ENCODE results near the gene EDRF1.
A peak's percentile ranks its signal among the peaks of the same experiment; 100 is the strongest.
"Not testable (repeated sequence)": the region's sequence is repeated elsewhere in the genome, so short reads cannot be mapped to it uniquely, and the experiment has no call there.

Gene EDRF1

DNA sequence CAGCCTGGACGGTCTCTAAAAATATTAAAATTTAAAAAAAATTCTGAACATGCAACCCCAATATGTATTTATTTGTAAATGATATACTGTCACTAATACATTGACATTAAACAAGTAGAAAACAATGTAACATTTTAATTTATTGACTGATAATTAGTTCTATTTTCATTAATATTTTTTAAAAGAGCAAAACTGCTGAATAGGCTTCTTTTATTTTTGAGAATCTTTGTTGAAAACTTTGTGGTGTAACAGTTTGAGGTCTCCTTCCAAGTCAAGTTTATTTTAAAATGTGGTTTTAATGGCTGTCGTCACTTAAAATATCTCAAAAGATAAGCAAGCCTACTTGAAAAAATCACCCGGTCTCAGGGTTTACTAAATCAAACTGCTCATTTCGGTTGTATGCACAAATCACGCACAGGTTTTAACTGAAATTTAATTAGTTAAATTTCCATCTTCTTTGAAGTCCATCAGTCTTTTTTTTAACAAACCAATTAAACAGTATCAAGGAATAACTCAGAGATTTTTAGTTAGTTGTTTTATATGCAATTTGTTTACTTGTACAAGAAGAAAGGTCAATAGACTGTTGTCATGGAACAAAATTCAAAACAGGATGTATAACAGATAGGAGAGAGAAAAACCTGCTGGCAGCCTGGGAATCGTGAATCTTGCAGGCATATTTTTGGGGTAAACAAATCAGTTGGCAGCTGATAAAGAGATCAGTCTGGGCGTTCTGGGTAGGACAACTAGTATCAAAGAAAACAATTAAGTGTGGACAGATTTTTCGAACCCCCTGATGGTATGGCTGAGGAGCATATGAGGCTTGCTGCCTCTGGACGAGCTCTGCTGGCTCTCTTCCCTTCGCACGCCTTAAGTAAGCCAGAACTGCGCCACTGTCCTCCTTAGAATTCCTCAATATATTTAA, 9.7 kb upstream of the EDRF1 start:
- no peak for TF ChIP-seq CTCF (conservative IDR thresholded peaks at IDR 0.05)
- H3K27ac ChIP-seq = no peak overlapping the region

GRCh38 chr10:125711110-125711750, 8.3 kb upstream of the EDRF1 start:
- H3K27ac ChIP-seq = no peak overlapping the region
- TF ChIP-seq CTCF (conservative IDR thresholded peaks at IDR 0.05) = no peak

- H3K27ac ChIP-seq = not testable (repeated sequence)
Measured at GRCh38 chr10:125714728-125715127, 4.8 kb upstream of the EDRF1 start.

- TF ChIP-seq CTCF (conservative IDR thresholded peaks at IDR 0.05) (no peak), ZFX (IDR thresholded peaks at IDR 0.05) (no peak; the same call in 1 of the 2 replicates)
- peak overlapping the region; percentile 88 for H3K27ac ChIP-seq
Measured at GRCh38 chr10:125720002-125720382, 483 bp downstream of the EDRF1 start.

DNA sequence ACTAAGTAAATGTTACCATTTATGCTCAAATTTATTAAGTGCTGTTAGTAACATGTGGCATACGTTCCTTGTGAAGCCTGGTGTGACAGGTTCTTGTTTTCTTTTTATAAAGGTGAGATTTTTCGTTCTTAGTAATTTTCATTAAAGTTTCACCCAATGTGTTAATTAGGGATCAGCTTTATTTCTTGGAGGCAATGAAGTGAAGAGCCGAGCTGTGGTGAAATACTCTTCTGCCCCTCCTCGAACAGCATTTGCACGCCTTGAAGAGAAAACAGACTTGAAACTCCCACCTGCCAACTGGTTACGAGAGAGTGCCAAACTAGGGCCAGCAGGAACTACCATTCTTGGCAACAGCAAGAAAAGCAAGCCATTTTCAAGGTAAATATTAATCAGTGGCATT, 1.5 kb downstream of the EDRF1 start:
- no peak overlapping the region for H3K27ac ChIP-seq
- no peak for TF ChIP-seq CTCF (conservative IDR thresholded peaks at IDR 0.05)
- no peak for TF ChIP-seq ZFX (IDR thresholded peaks at IDR 0.05)

GRCh38 chr10:125722811-125723210, 3.3 kb downstream of the EDRF1 start:
- TF ChIP-seq ZFX (IDR thresholded peaks at IDR 0.05) = no peak
- no peak for TF ChIP-seq CTCF (conservative IDR thresholded peaks at IDR 0.05)
- H3K27ac ChIP-seq = no peak overlapping the region

DNA sequence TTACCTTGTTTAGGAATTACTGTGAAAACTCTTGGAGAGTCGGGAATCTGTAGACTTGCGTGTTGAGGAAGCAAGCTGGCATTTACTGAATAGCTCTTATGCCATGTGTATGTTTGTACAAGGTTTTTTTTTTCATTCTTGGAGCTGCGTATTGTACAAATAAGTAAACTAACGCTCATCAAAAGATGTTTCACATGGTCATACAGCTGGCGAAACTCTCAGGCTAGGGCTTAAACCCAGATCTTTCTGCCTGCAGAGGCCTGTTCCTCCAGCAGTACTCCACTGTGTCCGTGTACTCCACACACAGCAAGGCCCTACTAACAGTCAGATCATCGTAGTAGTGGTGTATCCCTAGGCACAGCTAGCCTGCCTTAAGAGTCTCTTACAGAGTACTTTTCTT, 7.4 kb downstream of the EDRF1 start:
- TF ChIP-seq CTCF (conservative IDR thresholded peaks at IDR 0.05) = no peak
- TF ChIP-seq ZFX (IDR thresholded peaks at IDR 0.05) = no peak
- H3K27ac ChIP-seq = no peak overlapping the region
